ENCODE results near the gene IGF2R.

The IGF2R gene

GRCh38 chr6:160156842-160157241 is 188.0 kb downstream of the IGF2R start:
- TF ChIP-seq, protein P1, sequence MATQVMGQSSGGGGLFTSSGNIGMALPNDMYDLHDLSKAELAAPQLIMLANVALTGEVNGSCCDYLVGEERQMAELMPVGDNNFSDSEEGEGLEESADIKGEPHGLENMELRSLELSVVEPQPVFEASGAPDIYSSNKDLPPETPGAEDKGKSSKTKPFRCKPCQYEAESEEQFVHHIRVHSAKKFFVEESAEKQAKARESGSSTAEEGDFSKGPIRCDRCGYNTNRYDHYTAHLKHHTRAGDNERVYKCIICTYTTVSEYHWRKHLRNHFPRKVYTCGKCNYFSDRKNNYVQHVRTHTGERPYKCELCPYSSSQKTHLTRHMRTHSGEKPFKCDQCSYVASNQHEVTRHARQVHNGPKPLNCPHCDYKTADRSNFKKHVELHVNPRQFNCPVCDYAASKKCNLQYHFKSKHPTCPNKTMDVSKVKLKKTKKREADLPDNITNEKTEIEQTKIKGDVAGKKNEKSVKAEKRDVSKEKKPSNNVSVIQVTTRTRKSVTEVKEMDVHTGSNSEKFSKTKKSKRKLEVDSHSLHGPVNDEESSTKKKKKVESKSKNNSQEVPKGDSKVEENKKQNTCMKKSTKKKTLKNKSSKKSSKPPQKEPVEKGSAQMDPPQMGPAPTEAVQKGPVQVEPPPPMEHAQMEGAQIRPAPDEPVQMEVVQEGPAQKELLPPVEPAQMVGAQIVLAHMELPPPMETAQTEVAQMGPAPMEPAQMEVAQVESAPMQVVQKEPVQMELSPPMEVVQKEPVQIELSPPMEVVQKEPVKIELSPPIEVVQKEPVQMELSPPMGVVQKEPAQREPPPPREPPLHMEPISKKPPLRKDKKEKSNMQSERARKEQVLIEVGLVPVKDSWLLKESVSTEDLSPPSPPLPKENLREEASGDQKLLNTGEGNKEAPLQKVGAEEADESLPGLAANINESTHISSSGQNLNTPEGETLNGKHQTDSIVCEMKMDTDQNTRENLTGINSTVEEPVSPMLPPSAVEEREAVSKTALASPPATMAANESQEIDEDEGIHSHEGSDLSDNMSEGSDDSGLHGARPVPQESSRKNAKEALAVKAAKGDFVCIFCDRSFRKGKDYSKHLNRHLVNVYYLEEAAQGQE (IDR thresholded peaks at IDR 0.05; ENCODE audit: low read depth) = no peak
- TF ChIP-seq NFIC (IDR thresholded peaks at IDR 0.05) (no peak), TCF12 (IDR thresholded peaks at IDR 0.05; ENCODE audit: low read depth) (no peak), MAX (IDR thresholded peaks at IDR 0.05) (no peak), CREB1 (IDR thresholded peaks at IDR 0.05; ENCODE audit: low read depth) (no peak), CEBPB (IDR thresholded peaks at IDR 0.05) (no peak), YY1 (IDR thresholded peaks at IDR 0.05; ENCODE audit: low read depth) (no peak)

DNA sequence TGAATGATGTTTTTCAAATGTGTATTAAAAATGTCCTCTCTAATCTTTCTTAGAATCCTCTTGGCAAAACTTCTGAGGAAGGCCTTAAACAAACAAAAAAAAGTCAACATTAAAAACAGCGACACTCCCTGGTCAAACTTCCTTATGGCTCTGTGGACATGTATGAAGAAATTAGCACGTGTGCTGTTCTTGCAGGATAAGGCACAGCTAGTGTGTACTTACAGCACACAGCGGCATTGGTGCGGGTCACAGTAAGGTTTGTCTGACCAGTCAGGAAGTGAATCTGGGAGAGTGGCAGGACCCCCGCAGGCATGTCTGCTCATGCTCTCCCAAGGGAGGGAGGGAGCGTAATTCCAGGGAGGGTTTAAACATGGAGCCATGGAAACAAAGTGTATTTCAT is 191.6 kb downstream of the IGF2R start:
- TF ChIP-seq FOXM1 (IDR thresholded peaks at IDR 0.05; ENCODE audit: borderline replicate concordance, low read depth) (no peak), NFIC (IDR thresholded peaks at IDR 0.05) (no peak), EP300 (IDR thresholded peaks at IDR 0.05; ENCODE audit: borderline replicate concordance) (no peak)

Measured in Ishikawa (cell line).